ENCODE data around the gene POLL.

POLL gene

GRCh38 chr10:101560298-101561067 lies 27.6 kb downstream of the POLL start:
- DNase-seq (ENCODE audit: low read depth in 2 of 2) = no peak

DNA sequence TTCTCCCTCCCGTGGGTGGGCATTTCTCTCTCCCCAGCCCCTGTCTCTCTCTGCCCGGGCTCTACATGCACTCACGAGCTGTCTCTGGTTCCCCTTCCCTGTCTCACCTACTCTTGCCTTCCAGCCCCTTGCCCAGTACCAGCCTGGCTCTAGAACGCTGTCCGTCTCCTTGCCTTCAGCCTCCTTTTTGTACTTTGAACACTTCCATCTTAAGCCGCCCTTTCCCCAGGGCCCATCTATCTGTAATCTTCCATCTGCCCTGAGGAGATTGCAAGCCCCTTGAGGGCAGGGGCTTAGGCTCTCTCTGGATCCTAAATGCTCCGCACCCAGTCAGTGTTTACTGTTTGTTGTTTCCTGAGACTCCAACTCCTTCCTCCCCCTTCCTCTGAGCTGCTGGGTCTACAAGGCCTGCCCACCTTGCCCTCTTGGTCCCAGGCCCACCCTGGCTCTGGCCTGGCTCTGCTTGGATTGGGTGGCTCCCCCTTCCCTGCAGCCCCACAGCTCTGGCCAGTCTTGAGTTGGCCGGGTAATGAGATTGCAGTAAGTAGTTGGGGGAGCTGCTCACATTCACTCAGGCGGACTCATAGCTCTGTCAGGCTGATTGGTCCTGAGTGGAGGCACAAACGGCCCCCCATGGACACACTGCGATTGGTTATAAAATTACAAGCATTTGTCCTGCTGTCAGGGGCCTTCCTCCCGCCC lies 28.3 kb downstream of the POLL start:
- DNase-seq (ENCODE audit: low read depth in 2 of 2) = no peak

DNA sequence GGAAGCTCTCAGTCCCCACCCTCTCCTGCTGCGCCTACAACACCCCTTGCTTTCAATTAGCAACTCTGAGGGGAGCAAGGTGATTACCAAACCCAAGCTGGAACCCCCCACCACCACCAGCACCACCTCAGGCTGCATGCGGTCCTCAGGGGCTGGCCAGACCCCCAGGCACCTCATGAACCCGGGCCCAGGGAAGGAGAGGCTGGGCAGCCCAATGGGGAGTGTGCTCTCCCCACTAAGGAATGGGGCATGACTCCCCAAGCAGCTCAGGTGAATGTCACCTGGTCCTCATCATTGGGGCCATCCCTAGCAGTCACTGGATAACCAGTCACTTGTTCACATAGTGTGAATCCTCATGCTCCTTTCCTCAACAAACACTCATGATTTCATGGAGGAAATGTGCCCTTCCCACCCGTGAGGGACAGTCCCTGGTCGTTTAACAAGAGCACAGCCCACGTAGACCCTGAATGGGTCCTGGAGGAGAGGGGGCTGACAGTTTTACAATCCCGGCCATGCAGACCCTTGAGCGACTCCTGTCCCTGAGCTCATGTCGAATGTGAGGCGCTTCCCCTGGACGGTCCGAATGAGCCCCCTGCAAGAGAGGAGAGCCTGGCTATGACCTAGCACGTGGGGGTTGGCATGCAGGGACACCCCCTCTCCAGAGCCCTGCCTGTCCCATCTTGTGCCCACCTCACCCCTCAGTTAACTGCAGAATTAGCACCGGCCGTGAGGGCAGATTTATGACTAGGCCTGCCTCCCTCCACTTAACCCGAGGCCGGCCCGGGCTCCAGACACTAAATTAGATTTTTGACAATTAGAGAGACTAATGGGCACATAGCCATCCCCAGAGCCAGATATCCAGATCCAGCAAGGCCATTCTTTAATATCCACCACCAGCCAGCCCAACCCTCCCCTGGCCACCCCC lies 29.1 kb downstream of the POLL start:
- DNase-seq (ENCODE audit: low read depth in 2 of 2) = no peak

DNA sequence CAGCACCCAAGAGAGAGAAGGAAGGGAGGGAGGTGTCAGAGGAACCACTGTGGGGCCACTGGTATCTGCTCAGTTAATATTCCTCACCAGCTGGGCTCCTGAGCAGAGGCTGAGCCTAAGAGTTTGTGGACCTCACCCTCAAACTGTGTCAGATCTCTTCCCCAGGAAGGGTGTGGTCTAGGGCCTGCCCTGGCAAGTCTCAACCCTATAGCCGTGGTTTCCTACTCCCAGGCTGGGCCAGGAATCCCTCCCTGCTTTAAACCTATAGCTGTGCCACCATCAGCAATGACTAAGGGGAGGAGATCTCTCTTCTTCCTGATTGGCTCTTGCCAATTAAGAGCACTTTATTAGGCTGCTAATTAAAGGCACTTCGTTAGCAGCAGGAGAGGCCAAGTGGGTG lies 29.9 kb downstream of the POLL start:
- DNase-seq (ENCODE audit: low read depth in 2 of 2) = no peak

DNA sequence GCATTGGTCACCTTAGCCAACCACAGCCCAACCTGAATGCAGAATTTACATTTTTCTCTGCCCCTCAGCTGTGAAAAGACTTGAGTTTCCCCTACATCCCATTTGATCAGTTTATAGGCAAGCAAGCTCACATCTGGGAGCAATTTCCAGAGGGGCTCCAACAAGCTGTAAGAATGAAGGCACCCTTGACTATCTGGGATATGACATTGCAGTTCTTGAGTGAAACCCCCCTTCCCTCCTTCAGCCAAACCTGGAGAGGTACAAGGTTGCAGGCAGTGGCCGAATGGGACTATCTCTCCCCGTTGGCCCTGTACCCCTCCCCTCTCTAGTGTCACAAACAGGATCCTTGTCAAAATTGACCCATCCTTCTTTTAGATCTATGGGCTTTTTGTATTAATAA lies 30.5 kb downstream of the POLL start:
- DNase-seq (ENCODE audit: low read depth in 2 of 2) = no peak

GRCh38 chr10:101552442-101552841 lies 35.6 kb downstream of the POLL start:
- DNase-seq (ENCODE audit: low read depth in 2 of 2) = no peak

- no peak for DNase-seq (ENCODE audit: low read depth in 2 of 2)
These were observed 37.1 kb downstream of the POLL start for GRCh38 chr10:101550965-101551364.

GRCh38 chr10:101545898-101546297 lies 42.2 kb downstream of the POLL start:
- no peak for DNase-seq (ENCODE audit: low read depth in 2 of 2)

- no peak for DNase-seq (ENCODE audit: low read depth in 2 of 2)
These were observed 49.6 kb downstream of the POLL start for GRCh38 chr10:101538446-101538845.

- no peak for DNase-seq (ENCODE audit: low read depth in 2 of 2)
These were observed 51.3 kb downstream of the POLL start for GRCh38 chr10:101536800-101537199.

- no peak for DNase-seq (ENCODE audit: low read depth in 2 of 2)
These were observed 52.1 kb downstream of the POLL start for GRCh38 chr10:101535949-101536348.

DNA sequence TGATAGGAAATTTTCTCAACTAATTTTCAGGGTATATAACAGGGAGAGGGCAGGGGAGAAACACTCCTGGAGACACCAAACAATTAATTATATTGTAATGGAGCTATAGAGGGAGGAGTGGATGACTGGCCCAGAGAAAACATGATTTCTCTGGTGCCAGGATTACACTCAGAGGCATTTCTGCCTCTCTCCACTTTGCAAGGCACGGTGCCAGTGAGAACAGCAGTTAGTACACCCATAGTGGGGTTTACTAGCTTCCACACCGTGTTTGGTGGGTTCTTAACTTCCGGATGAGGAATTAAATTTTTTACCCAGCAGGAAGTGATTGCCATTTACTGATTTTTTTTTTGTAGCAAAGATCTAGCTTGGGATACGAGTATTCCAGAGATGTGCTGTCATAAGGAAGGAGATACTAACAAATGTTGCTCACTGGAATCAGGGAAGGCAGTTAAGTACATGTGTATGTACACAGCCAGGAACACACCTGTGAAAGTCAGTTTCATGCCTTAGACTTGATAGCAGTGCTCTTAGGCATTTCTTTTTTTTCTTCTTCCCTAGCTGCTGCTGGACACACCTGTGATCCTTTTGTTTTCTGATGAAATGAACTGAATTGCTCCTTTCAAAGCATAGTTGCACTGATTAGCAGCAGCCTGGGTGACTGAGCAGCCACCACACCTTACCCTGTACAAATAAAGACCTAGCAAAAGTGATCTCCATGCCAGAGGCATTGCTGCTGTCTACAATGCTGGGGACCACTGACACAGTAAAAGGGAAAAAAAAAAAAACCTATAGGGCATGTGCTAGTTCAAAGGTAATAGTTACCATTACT lies 58.1 kb downstream of the POLL start:
- no peak for DNase-seq (ENCODE audit: low read depth in 2 of 2)

- no peak for DNase-seq (ENCODE audit: low read depth in 2 of 2)
These were observed 58.9 kb downstream of the POLL start for GRCh38 chr10:101529207-101529606.

Measured in stimulated activated CD8-positive, alpha-beta memory T cell treated with anti-CD3 and anti-CD28 coated beads, Interleukin-7, amount 100 ng/mL, for 4 hours (primary cell).